Glutamatergic neuron (in vitro differentiated cells): Measurements from ENCODE around the gene CFAP73. TPM values are rescaled to one million over a fixed set of nuclear protein-coding genes. Genes with fewer than 3 reads are reported as not detected.
"Not testable (repeated sequence)": the region's sequence is repeated elsewhere in the genome, so short reads cannot be mapped to it uniquely, and the experiment has no call there.

Experiments
- DNase-seq: peaks from one replicate; pipeline ENCODE4 v3.0.0; 2022
- H3K27ac Mint-ChIP-seq: one replicate; pipeline ENCODE4 v1.8.0; 2020; ENCODE audit warnings: mild to moderate bottlenecking, mixed read lengths, inconsistent platforms; ENCODE audit not compliant: unreplicated experiment
- H3K27me3 Mint-ChIP-seq: one replicate; pipeline ENCODE4 v1.8.0; 2020; ENCODE audit warnings: mild to moderate bottlenecking, moderate library complexity, mixed read lengths, inconsistent platforms; ENCODE audit not compliant: unreplicated experiment
- H3K36me3 Mint-ChIP-seq: one replicate; pipeline ENCODE4 v1.8.0; 2020; ENCODE audit warnings: mild to moderate bottlenecking, mixed read lengths, inconsistent platforms; ENCODE audit not compliant: unreplicated experiment
- H3K4me1 Mint-ChIP-seq: one replicate; pipeline ENCODE4 v1.8.0; 2020; ENCODE audit warnings: mild to moderate bottlenecking, low read depth, mixed read lengths, inconsistent platforms; ENCODE audit not compliant: unreplicated experiment
- H3K4me3 Mint-ChIP-seq: one replicate; pipeline ENCODE4 v1.8.0; 2020; ENCODE audit warnings: mild to moderate bottlenecking, mixed read lengths, inconsistent platforms; ENCODE audit not compliant: unreplicated experiment
- H3K9me3 Mint-ChIP-seq: one replicate; pipeline ENCODE4 v1.8.0; 2020; ENCODE audit warnings: mild to moderate bottlenecking, moderate library complexity, mixed read lengths, inconsistent platforms; ENCODE audit not compliant: unreplicated experiment
- total RNA-seq: library from RNA; stranded (reverse); fragmentation: NEBNext Ultra II Directional; extraction: Animal tissue kit (Norgen Biotek cat#: 25700); gene quantifications from one replicate; pipeline ENCODE4 v1.2.1, GENCODE V29; 2021; ENCODE audit not compliant: unreplicated experiment
- TF ChIP-seq, protein P1 (sequence below): fragments of 200-600 bp; sonication (generic); IDR thresholded peaks from one replicate; pipeline ENCODE4 v1.5.0; 2021; ENCODE audit not compliant: partially characterized antibody, unreplicated experiment

CFAP73 gene
- total RNA-seq, 1 donor from 2014 or later = not detected

DNA sequence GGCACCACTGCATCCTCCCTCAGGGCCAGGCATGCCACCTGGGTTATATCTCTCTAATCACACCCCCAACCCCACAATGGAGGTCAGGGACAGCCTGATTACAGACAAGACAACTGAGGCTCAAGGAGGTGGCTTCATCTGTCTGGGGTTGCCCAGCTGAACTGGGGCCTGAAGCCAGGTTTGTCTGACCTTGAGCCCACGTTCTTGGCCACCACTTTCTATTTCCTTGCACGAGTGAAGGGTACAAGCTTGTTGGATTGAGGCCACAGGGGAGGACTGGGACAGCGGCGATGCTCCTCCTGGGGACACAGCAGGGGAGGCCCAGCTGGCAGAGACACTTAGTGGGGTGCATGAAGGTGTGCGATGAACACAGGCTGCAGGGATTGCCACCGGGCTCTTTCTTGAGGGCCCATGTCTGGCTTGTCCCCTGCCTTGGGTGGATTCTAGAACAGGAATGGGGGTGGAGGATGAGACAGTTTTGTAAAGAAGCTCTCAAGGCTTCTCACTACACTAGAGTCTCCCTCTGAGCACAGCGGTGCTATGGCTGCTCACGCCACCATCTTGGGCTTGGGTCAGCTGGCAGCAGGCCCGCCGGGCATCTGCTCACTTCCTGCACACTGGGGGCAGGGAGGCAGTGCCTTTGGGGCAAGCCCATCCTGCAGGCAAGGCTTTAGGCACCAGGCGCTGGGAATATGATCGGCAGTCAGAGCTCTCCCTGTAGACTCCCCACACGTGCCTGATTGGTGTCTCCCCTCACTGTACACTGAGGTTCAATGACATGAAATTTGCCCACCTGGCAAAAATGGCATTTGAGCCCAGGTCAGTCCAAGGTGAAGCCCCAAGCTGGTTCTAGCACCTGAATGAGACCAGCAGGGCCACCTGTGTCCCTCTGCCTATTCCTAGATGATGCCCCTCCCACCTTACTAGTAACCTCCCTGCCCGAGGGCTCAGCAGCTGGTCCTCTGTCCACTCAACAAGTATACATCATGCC, 52.0 kb downstream of the CFAP73 start:
- Mint-ChIP-seq H3K9me3 (peaks cover 4% of the 10 kb centered on the region), H3K27ac (no peak overlapping the region), H3K4me1 (peaks cover 2% of the 10 kb centered on the region), H3K36me3 (peaks cover 4% of the 10 kb centered on the region), H3K4me3 (no peak overlapping the region), H3K27me3 (peaks cover 5% of the 10 kb centered on the region)
- TF ChIP-seq, protein P1, sequence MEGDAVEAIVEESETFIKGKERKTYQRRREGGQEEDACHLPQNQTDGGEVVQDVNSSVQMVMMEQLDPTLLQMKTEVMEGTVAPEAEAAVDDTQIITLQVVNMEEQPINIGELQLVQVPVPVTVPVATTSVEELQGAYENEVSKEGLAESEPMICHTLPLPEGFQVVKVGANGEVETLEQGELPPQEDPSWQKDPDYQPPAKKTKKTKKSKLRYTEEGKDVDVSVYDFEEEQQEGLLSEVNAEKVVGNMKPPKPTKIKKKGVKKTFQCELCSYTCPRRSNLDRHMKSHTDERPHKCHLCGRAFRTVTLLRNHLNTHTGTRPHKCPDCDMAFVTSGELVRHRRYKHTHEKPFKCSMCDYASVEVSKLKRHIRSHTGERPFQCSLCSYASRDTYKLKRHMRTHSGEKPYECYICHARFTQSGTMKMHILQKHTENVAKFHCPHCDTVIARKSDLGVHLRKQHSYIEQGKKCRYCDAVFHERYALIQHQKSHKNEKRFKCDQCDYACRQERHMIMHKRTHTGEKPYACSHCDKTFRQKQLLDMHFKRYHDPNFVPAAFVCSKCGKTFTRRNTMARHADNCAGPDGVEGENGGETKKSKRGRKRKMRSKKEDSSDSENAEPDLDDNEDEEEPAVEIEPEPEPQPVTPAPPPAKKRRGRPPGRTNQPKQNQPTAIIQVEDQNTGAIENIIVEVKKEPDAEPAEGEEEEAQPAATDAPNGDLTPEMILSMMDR = no peak
- DNase-seq = no peak

DNA sequence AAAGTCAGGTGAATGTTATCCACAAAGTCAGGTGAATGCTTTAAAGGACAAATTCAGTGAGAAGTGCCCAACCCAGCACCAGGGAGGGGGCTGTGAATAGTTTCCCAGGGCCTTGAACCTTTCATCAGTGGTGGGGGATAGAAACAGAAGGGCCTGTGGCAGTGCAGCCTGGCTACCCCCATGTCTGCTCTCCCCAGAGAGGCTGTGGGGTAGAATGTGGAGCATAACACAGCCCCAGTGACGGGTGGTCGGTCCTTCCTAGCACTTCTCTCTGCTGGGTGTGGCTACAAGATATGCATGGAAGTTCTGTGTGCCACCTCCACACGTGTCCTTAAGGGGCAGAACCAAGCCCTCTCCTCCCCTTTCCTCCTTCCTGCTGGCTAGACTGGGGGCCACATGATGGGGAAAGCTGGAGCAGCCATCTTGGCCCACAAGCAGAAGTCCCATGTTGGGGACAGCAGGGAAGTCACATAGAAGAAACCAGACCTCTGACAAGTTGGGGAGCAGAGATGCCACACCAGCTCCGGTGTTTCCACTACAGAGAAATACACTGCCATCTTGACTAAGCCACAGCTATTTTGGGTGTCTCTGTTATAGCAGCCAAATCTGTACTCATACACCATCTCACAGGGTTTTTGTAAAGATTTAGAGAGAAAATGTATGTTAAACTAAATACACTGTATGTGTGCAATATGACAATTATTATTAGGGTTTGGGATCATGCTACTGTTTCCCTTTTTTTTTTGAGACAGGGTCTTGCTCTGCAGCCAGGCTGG, 53.0 kb downstream of the CFAP73 start:
- Mint-ChIP-seq H3K4me3 (no peak overlapping the region), H3K4me1 (peaks cover 2% of the 10 kb centered on the region), H3K9me3 (peaks cover 4% of the 10 kb centered on the region), H3K36me3 (peaks cover 4% of the 10 kb centered on the region), H3K27me3 (peaks cover 5% of the 10 kb centered on the region), H3K27ac (no peak overlapping the region)
- TF ChIP-seq, protein P1 = no peak
- DNase-seq = no peak

DNA sequence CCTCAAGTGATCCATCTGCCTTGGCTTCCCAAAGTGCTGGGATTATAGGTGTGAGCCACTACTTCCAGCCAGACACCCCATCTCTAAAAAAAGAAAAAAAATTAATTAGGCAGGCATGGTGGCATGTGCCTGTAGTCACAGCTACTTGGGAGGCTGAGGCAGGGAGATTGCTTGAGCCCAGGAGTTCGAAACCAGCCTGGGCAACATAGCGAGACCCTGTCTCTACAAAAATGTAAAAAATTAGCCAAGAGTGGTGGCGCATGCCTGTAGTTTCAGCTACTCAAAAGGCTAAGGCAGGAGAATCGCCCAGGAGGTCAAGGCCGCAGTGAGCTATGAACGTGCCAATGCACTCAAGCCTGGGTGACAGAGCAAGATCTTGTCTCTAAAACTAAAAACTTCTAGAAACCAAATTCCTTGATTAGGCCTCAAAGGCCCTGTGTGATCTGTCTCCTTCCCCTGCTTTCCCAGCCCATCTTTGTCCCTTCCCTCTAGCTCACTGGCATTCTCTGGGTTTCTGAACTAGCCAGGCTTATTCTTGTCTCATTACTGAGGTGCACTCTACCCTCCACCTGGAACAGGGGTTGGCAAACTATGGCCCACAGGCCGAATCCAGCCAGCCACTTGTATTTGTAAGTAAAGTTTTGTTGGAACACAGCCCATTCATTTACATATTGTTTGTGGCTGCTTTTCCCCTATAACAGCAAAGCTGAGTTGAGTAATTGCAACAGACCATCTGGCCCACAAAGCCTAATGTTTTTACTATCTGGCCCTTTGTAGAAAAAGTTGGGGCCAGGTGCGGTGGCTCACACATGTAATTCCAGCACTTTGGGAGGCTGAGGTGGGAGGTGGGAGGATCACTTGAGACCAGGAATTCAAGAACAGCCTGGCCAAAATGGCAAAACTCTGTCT, 54.6 kb downstream of the CFAP73 start:
- H3K9me3 Mint-ChIP-seq = peaks cover 4% of the 10 kb centered on the region
- H3K36me3 Mint-ChIP-seq = peaks cover 8% of the 10 kb centered on the region
- H3K27ac Mint-ChIP-seq = no peak overlapping the region
- TF ChIP-seq, protein P1 = no peak
- H3K4me1 Mint-ChIP-seq = peaks cover 4% of the 10 kb centered on the region
- DNase-seq = no peak
- H3K4me3 Mint-ChIP-seq = no peak overlapping the region
- H3K27me3 Mint-ChIP-seq = peaks cover 7% of the 10 kb centered on the region

DNA sequence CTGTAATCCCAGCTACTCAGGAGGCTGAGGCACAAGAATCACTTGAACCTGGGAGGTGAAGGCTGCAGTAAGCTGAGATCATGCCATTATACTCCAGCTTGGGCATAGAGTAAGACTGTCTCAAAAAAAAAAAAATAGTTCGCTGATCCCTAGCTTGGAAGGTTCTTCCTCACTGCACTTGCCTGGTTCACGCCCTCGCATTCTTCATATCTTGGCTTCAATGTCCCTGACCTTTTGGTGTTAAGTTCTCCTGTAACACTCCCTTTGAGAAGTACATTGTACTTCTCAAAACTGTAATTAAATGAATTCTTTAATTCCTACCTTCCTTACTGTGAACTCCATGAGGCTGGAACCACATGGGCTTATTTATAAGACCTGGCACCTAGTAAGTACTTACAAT, 55.3 kb downstream of the CFAP73 start:
- Mint-ChIP-seq H3K9me3 (peaks cover 4% of the 10 kb centered on the region), H3K27me3 (peaks cover 7% of the 10 kb centered on the region), H3K27ac (no peak overlapping the region), H3K36me3 (peaks cover 8% of the 10 kb centered on the region), H3K4me1 (peaks cover 4% of the 10 kb centered on the region), H3K4me3 (no peak overlapping the region)
- DNase-seq = no peak
- TF ChIP-seq, protein P1 = no peak

DNA sequence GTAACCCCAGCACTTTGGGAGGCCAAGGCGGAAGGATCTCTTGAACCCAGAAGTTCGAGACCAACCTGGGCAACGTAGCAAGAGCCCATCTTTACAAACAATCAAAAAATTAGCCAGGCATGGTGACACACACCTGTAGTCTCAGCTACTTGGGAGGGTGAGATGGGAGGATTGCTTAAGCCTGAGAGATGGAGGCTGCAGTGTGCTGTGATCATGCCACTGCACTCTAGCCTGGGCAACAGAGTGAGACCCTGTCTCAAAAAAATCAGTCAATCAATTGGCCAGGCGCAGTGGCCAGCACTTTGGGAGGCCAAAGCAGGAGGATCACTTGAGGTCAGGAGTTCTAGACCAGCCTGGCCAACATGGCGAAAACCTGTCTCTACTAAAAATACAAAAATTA, 57.3 kb downstream of the CFAP73 start:
- not testable (repeated sequence) for H3K9me3 Mint-ChIP-seq, H3K36me3 Mint-ChIP-seq, DNase-seq, H3K27ac Mint-ChIP-seq, H3K4me3 Mint-ChIP-seq, H3K4me1 Mint-ChIP-seq, H3K27me3 Mint-ChIP-seq
